Uterus (tissue), 4 donors: ENCODE measurements around the gene CMTM8. TPM values are rescaled to one million over a fixed set of nuclear protein-coding genes. Genes with fewer than 3 reads are reported as not detected.

Experiments
- DNase-seq, 2 donors: peaks; one replicate each; pipeline ENCODE4 v3.0.0-alpha.2; 2019 to 2020
- H3K27ac ChIP-seq, 2 donors: fragments of 200-600 bp; sonication (generic); 1 replicate in 1 of 2; 2 replicates in 1 of 2; pipeline ENCODE4 v1.5.1; 2016 to 2018
- H3K27me3 ChIP-seq, 2 donors: fragments of 200-600 bp; sonication (generic); one replicate each; pipeline ENCODE4 v1.5.1; 2018 to 2019; ENCODE audit warnings: control low read depth in 1 of 2
- H3K36me3 ChIP-seq, 2 donors: fragments of 200-600 bp; sonication (generic); one replicate each; pipeline ENCODE4 v1.5.1; 2019; ENCODE audit warnings: control low read depth in 1 of 2
- H3K4me1 ChIP-seq, 2 donors: fragments of 200-600 bp; sonication (generic); one replicate each; pipeline ENCODE4 v1.5.1; 2018 to 2019; ENCODE audit warnings: control low read depth in 1 of 2
- H3K4me3 ChIP-seq, 2 donors: fragments of 200-600 bp; sonication (generic); 1 replicate in 1 of 2; 2 replicates in 1 of 2; pipeline ENCODE4 v1.5.1; 2018 to 2019; ENCODE audit warnings: mild to moderate bottlenecking in 1 of 2
- H3K9me3 ChIP-seq, 2 donors: fragments of 200-600 bp; sonication (generic); one replicate each; pipeline ENCODE4 v1.5.1; 2019; ENCODE audit warnings: control low read depth in 1 of 2
- CTCF ChIP-seq, 4 experiments: fragments of 200-600 bp in 2 of 4; fragments of 450-650 bp in 2 of 4; sonication (generic) in 2 of 4; IDR thresholded peaks; one replicate each; pipeline ENCODE4 v1.5.1; 2016 to 2019; ENCODE audit warnings: antibody characterized with exemption in 4 of 4, mild to moderate bottlenecking in 2 of 4, moderate library complexity in 1 of 4
- POLR2A ChIP-seq, 2 donors: fragments of 450-650 bp; IDR thresholded peaks; one replicate each; pipeline ENCODE4 v1.6.1; 2016; ENCODE audit warnings: antibody characterized with exemption in 2 of 2, mild to moderate bottlenecking in 1 of 2, moderate library complexity in 1 of 2
- intact Hi-C: fragments of 100-400 bp; cut with DNase I; formaldehyde crosslinking; loops from one replicate; pipeline ENCODE4 v1.15.1; 2023; ENCODE audit warnings: low total_unique reads
- total RNA-seq, 4 donors: library from RNA; depleted of rRNA in 3 of 4; stranded (reverse); fragments of >200 nt in 3 of 4; gene quantifications; one replicate each; pipeline versions ENCODE4 v1.1.0 to v1.2.4, GENCODE V29; 2014 to 2023
- donor health status: DM: yes; HTN: yes; CAD: no.

The CMTM8 gene
- total RNA-seq, 4 donors from 2014 or later = 1.5 to 4.7 (median 2.5) TPM

GRCh38 chr3:32257042-32257441 is 18.6 kb downstream of the CMTM8 start:
- TF ChIP-seq CTCF (IDR thresholded peaks at IDR 0.05) = no peak
- no peak for TF ChIP-seq POLR2A (IDR thresholded peaks at IDR 0.05)
- DNase-seq = no peak
- Histone ChIP-seq H3K27me3 (no peaks in the 10 kb centered on the region), H3K27ac (no peak overlapping the region), H3K4me3 (no peak overlapping the region), H3K36me3 (no peaks in the 10 kb centered on the region), H3K4me1 (no peaks in the 10 kb centered on the region), H3K9me3 (peaks cover 0 to 3% of the 10 kb centered on the region in 2 donors)
- intact Hi-C loops = no loop called here

GRCh38 chr3:32257641-32258438 is 19.4 kb downstream of the CMTM8 start:
- intact Hi-C loops = no loop called here
- no peak for DNase-seq
- TF ChIP-seq POLR2A (IDR thresholded peaks at IDR 0.05) = no peak
- no peak for TF ChIP-seq CTCF (IDR thresholded peaks at IDR 0.05)
- Histone ChIP-seq H3K4me1 (no peaks in the 10 kb centered on the region), H3K36me3 (no peaks in the 10 kb centered on the region), H3K27ac (no peak overlapping the region), H3K9me3 (peaks cover 0 to 3% of the 10 kb centered on the region in 2 donors), H3K27me3 (no peaks in the 10 kb centered on the region), H3K4me3 (no peak overlapping the region)

GRCh38 chr3:32258869-32259268 is 20.4 kb downstream of the CMTM8 start:
- no peak for TF ChIP-seq CTCF (IDR thresholded peaks at IDR 0.05)
- no peak for TF ChIP-seq POLR2A (IDR thresholded peaks at IDR 0.05)

GRCh38 chr3:32261545-32261944 is 23.1 kb downstream of the CMTM8 start:
- intact Hi-C loops = no loop called here
- TF ChIP-seq POLR2A (IDR thresholded peaks at IDR 0.05) = no peak
- no peak for TF ChIP-seq CTCF (IDR thresholded peaks at IDR 0.05)
- no peak for DNase-seq
- Histone ChIP-seq H3K4me1 (no peaks in the 10 kb centered on the region), H3K27ac (no peak overlapping the region), H3K36me3 (no peaks in the 10 kb centered on the region), H3K9me3 (no peaks in the 10 kb centered on the region), H3K4me3 (no peak overlapping the region), H3K27me3 (no peaks in the 10 kb centered on the region)

More at GRCh38 chr3:32258869-32259268, 20.4 kb downstream of the CMTM8 start:
- intact Hi-C loops = no loop called here
- H3K4me1 ChIP-seq = no peaks in the 10 kb centered on the region
- H3K4me3 ChIP-seq = no peak overlapping the region
- peaks cover 0 to 3% of the 10 kb centered on the region in 2 donors for H3K9me3 ChIP-seq
- H3K27ac ChIP-seq = no peak overlapping the region
- no peaks in the 10 kb centered on the region for H3K36me3 ChIP-seq
- DNase-seq = no peak
- H3K27me3 ChIP-seq = no peaks in the 10 kb centered on the region

GRCh38 chr3:32262201-32262600 is 23.7 kb downstream of the CMTM8 start:
- Histone ChIP-seq H3K27me3 (no peaks in the 10 kb centered on the region), H3K27ac (no peak overlapping the region), H3K9me3 (no peaks in the 10 kb centered on the region), H3K4me1 (no peaks in the 10 kb centered on the region), H3K36me3 (no peaks in the 10 kb centered on the region), H3K4me3 (no peak overlapping the region)
- no peak for DNase-seq
- intact Hi-C loops = no loop called here
- TF ChIP-seq CTCF (IDR thresholded peaks at IDR 0.05) (no peak), POLR2A (IDR thresholded peaks at IDR 0.05) (no peak)
